WTC11 (cell line): Measurements from ENCODE around the gene AKT3. TPM values are rescaled to one million over a fixed set of nuclear protein-coding genes. Genes with fewer than 3 reads are reported as not detected.
A peak's percentile ranks its signal among the peaks of the same experiment; 100 is the strongest.

Source experiments
- ATAC-seq: fragments of 200-7000 bp; cut with Tn5 transposase; 2 replicates; pipeline ENCODE4 v1.10.0; 2021; ENCODE audit warnings: mild to moderate bottlenecking, moderate library complexity
- CTCF ChIA-PET: fragments of 300-600 bp; sonication (Branson Sonifier 250); formaldehyde crosslinking; loops from one replicate; lab custom pipeline; 2021; ENCODE audit warnings: antibody characterized with exemption; lab: Charles Lee
- POLR2A ChIA-PET: fragments of 350-600 bp; sonication (Branson Sonifier 250); formaldehyde crosslinking; loops from one replicate; lab custom pipeline; 2021; ENCODE audit warnings: antibody characterized with exemption; lab: Charles Lee
- DNase-seq: peaks from one replicate; pipeline ENCODE4 v3.0.0; 2021; ENCODE audit warnings: low spot score
- H3K27ac Mint-ChIP-seq: 2 replicates; pipeline ENCODE4 v1.8.0; 2021; ENCODE audit warnings: mixed read lengths
- H3K27me3 Mint-ChIP-seq: 2 replicates; pipeline ENCODE4 v1.8.0; 2021; ENCODE audit warnings: low read depth, mild to moderate bottlenecking, moderate library complexity, mixed read lengths
- H3K36me3 Mint-ChIP-seq: 2 replicates; pipeline ENCODE4 v1.8.0; 2021; ENCODE audit warnings: mixed read lengths
- H3K4me1 Mint-ChIP-seq: 2 replicates; pipeline ENCODE4 v1.8.0; 2022; ENCODE audit warnings: mixed read lengths
- H3K4me3 Mint-ChIP-seq: 2 replicates; pipeline ENCODE4 v1.8.0; 2021; ENCODE audit warnings: mild to moderate bottlenecking, moderate library complexity, mixed read lengths
- H3K9me3 Mint-ChIP-seq: 2 replicates; pipeline ENCODE4 v1.8.0; 2021; ENCODE audit warnings: mixed read lengths
- CREB1 ChIP-seq: sonication (generic); formaldehyde crosslinking; IDR thresholded peaks from 2 replicates; pipeline ENCODE4 v1.8.0; 2023; ENCODE audit warnings: mild to moderate bottlenecking, missing genetic modification reagents
- CREM ChIP-seq: sonication (generic); formaldehyde crosslinking; IDR thresholded peaks from 2 replicates; pipeline ENCODE4 v1.8.1; 2022; ENCODE audit warnings: mild to moderate bottlenecking, missing genetic modification reagents, moderate library complexity
- E2F4 ChIP-seq: sonication (generic); formaldehyde crosslinking; IDR thresholded peaks from 2 replicates; pipeline ENCODE4 v1.8.1; 2022; ENCODE audit warnings: low read depth, mild to moderate bottlenecking, moderate library complexity, missing genetic modification reagents, borderline replicate concordance
- EMX1 ChIP-seq: fragments of 250-450 bp; sonication (Bioruptor Pico); IDR thresholded peaks from 2 replicates; pipeline ENCODE4 v1.8.0; 2021; ENCODE audit warnings: mild to moderate bottlenecking
- GABPB1 ChIP-seq: sonication (generic); formaldehyde crosslinking; IDR thresholded peaks from 2 replicates; pipeline ENCODE4 v1.8.1; 2023; ENCODE audit warnings: mild to moderate bottlenecking, missing genetic modification reagents
- MYBL2 ChIP-seq: sonication (generic); formaldehyde crosslinking; IDR thresholded peaks from 2 replicates; pipeline ENCODE4 v1.8.1; 2023; ENCODE audit warnings: mild to moderate bottlenecking, moderate library complexity, missing genetic modification reagents
- NFATC4 ChIP-seq: fragments of 250-450 bp; sonication (Bioruptor Pico); IDR thresholded peaks from 2 replicates; pipeline ENCODE4 v1.9.0; 2021; ENCODE audit warnings: mild to moderate bottlenecking
- NR3C1 ChIP-seq: sonication (generic); formaldehyde crosslinking; conservative IDR thresholded peaks from 2 replicates; pipeline ENCODE4 v1.8.1; 2023; ENCODE audit warnings: low read depth, mild to moderate bottlenecking, missing genetic modification reagents
- RELA ChIP-seq: sonication (generic); formaldehyde crosslinking; IDR thresholded peaks from 2 replicates; pipeline ENCODE4 v1.8.1; 2022; ENCODE audit warnings: missing genetic modification reagents, mild to moderate bottlenecking, borderline replicate concordance
- SMAD4 ChIP-seq: sonication (generic); formaldehyde crosslinking; IDR thresholded peaks from 2 replicates; pipeline ENCODE4 v1.8.0; 2022; ENCODE audit warnings: mild to moderate bottlenecking, missing genetic modification reagents
- ZBTB21 ChIP-seq: sonication (generic); formaldehyde crosslinking; IDR thresholded peaks from 2 replicates; pipeline ENCODE4 v1.8.1; 2023; ENCODE audit warnings: mild to moderate bottlenecking, missing genetic modification reagents, borderline replicate concordance
- ZNF121 ChIP-seq: sonication (generic); formaldehyde crosslinking; IDR thresholded peaks from 2 replicates; pipeline ENCODE4 v1.8.0; 2023; ENCODE audit warnings: missing genetic modification reagents
- ZNF138 ChIP-seq: sonication (generic); formaldehyde crosslinking; conservative IDR thresholded peaks from 2 replicates; pipeline ENCODE4 v1.8.1; 2022; ENCODE audit warnings: mild to moderate bottlenecking, moderate library complexity, missing genetic modification reagents
- ZNF219 ChIP-seq: sonication (generic); formaldehyde crosslinking; IDR thresholded peaks from 2 replicates; pipeline ENCODE4 v1.8.0; 2023; ENCODE audit warnings: missing genetic modification reagents, mild to moderate bottlenecking, borderline replicate concordance
- ZNF232 ChIP-seq: sonication (generic); formaldehyde crosslinking; IDR thresholded peaks from 2 replicates; pipeline ENCODE4 v1.8.0; 2022; ENCODE audit warnings: mild to moderate bottlenecking, missing genetic modification reagents
- ZNF396 ChIP-seq: fragments of 250-450 bp; sonication (Bioruptor Pico); IDR thresholded peaks from 2 replicates; pipeline ENCODE4 v1.8.0; 2021; ENCODE audit warnings: mild to moderate bottlenecking, moderate library complexity, borderline replicate concordance
- ZNF671 ChIP-seq: fragments of 250-450 bp; sonication (Bioruptor Pico); IDR thresholded peaks from 2 replicates; pipeline ENCODE4 v1.8.0; 2021; ENCODE audit warnings: mild to moderate bottlenecking
- total RNA-seq: library from RNA; stranded (reverse); gene quantifications from 3 replicates; pipeline ENCODE4 v1.2.3, GENCODE V29; 2021
- TF ChIP-seq, protein P1 (sequence below): sonication (generic); formaldehyde crosslinking; IDR thresholded peaks from 2 replicates; pipeline ENCODE4 v1.8.1; 2022; ENCODE audit warnings: missing genetic modification reagents, borderline replicate concordance
- TF ChIP-seq, protein P2 (sequence below): sonication (generic); formaldehyde crosslinking; IDR thresholded peaks from 2 replicates; pipeline ENCODE4 v1.8.0; 2022; ENCODE audit warnings: mild to moderate bottlenecking, missing genetic modification reagents
- TF ChIP-seq, protein P3 (sequence below): sonication (generic); formaldehyde crosslinking; IDR thresholded peaks from 2 replicates; pipeline ENCODE4 v1.8.1; 2023; ENCODE audit warnings: mild to moderate bottlenecking, moderate library complexity, missing genetic modification reagents
- TF ChIP-seq, protein P4 (sequence below): fragments of 250-450 bp; sonication (Bioruptor Pico); IDR thresholded peaks from 2 replicates; pipeline ENCODE4 v1.8.0; 2021; ENCODE audit warnings: mild to moderate bottlenecking

AKT3 gene
- total RNA-seq, 1 experiment from 2014 or later: 38.5 TPM

DNA sequence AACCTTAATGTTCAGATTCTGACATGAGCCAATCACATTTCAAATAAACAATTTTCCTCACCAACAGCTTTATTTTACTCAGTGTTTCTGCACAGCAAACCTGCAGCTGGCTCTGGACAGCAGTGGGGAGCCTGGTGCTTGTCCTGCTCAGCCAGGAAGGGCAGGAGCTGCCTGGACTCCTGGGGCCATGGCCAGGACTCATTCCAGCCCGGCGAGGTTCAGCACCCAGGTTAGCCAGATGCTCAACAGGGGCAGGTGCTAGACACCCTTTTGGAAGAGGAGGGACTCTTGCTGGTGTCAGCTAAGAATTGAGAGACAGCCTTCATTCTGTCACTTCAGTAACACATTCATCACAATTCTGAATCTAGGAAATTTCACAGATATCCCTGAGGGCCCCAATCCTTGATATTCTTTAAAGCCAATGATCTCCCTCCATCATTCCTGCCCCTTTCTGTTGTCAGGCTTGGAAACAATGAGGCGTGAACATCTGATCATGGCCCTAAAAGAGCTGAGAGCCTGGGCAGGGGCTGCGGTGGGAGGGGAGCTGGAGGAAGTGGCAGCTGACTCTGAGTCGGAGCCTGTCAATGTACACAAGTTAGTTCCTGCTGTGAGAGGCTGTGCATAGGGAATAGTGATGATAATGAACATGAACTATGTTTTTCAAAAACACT, 342.9 kb downstream of the AKT3 start (continued):
- TF ChIP-seq, protein P1, sequence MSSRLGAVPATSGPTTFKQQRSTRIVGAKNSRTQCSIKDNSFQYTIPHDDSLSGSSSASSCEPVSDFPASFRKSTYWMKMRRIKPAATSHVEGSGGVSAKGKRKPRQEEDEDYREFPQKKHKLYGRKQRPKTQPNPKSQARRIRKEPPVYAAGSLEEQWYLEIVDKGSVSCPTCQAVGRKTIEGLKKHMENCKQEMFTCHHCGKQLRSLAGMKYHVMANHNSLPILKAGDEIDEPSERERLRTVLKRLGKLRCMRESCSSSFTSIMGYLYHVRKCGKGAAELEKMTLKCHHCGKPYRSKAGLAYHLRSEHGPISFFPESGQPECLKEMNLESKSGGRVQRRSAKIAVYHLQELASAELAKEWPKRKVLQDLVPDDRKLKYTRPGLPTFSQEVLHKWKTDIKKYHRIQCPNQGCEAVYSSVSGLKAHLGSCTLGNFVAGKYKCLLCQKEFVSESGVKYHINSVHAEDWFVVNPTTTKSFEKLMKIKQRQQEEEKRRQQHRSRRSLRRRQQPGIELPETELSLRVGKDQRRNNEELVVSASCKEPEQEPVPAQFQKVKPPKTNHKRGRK (CRISPR knock-in tag): no peak
- TF ChIP-seq E2F4 (CRISPR knock-in tag): no peak
- no peak for TF ChIP-seq ZNF138 (CRISPR knock-in tag)
- TF ChIP-seq CREB1 (CRISPR knock-in tag): no peak
- TF ChIP-seq ZNF396 (CRISPR knock-in tag): no peak
- no peak for TF ChIP-seq SMAD4 (CRISPR knock-in tag)
- TF ChIP-seq, all 79 proteins: peak for 0

- Mint-ChIP-seq H3K9me3 (no peaks in the 10 kb centered on the region), H3K4me3 (no peak overlapping the region), H3K27me3 (no peaks in the 10 kb centered on the region), H3K27ac (peak overlapping the region; percentile 10; the same call in 1 of the 2 replicates), H3K36me3 (peaks cover 12% of the 10 kb centered on the region), H3K4me1 (peaks cover 44% of the 10 kb centered on the region)
- CTCF ChIA-PET: interaction anchor here (0.6 to 1.7 kb wide), 2 partner anchors 31 to 157 kb away, joined by 3 read pairs; no protein-coding TSS in a partner anchor
- POLR2A ChIA-PET: no interaction called here
- peak; percentile 81 for TF ChIP-seq GABPB1 (CRISPR knock-in tag)
- TF ChIP-seq, protein P2, sequence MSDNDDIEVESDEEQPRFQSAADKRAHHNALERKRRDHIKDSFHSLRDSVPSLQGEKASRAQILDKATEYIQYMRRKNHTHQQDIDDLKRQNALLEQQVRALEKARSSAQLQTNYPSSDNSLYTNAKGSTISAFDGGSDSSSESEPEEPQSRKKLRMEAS (CRISPR knock-in tag): no peak
- DNase-seq (no peak), ATAC-seq (no peak)
Observed at GRCh38 chr1:243505986-243506689, 343.9 kb downstream of the AKT3 start.

DNA sequence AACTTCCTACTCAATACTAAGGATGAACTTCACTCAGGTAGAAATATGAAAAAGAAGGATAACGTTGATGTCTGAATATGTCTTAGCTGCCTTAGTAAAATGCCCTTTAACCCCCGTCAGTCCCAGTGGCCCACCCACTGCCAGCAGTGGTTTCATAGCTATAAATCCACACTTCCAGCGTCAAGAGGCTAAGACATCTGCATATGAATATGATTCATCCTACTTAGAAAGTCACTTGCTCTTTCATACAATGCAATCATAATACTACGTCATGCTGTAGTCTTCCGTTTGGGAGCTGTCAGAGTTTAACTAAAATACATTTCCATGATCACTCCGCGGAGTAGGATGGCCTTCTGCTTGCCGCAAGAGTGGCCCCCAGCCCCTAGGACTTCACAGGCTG, 346.9 kb downstream of the AKT3 start:
- Mint-ChIP-seq H3K36me3 (peaks cover 9% of the 10 kb centered on the region; the same call in 1 of the 2 replicates), H3K27ac (peak overlapping the region; percentile 43; the same call in 1 of the 2 replicates), H3K4me1 (peaks cover 64% of the 10 kb centered on the region), H3K27me3 (no peaks in the 10 kb centered on the region), H3K4me3 (no peak overlapping the region), H3K9me3 (no peaks in the 10 kb centered on the region)
- DNase-seq: no peak
- no peak for TF ChIP-seq NR3C1 (CRISPR knock-in tag)
- TF ChIP-seq ZNF232: no peak
- no peak for TF ChIP-seq CREM (CRISPR knock-in tag)
- ATAC-seq: no peak
- ChIA-PET POLR2A (no interaction called here), CTCF (interaction anchor here (1.2 kb wide), 1 partner anchor 12 kb away, joined by 5 read pairs; no protein-coding TSS in a partner anchor)

DNA sequence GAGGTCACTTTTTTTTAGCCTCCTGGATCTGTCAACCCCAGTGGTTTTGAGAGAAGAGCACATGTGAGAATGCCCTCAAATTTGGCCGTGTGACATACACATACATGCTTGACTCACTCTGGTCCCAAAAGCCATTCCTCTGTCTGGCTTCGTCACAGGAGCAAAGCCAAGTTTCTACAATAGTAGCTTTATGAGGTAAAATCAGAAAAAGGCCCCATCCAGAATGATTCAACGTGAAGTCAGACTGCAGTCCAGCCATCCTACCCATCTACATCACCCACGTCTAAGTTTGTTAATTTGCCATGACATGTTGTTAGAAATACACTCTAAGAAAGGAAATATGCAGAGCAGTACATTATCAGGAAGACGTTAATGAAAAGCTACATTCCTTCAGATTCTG, 349.0 kb downstream of the AKT3 start:
- CTCF ChIA-PET: interaction anchor here (1.1 kb wide), 1 partner anchor 9 kb away, joined by 3 read pairs; no protein-coding TSS in a partner anchor
- Mint-ChIP-seq H3K4me3 (no peak overlapping the region), H3K27me3 (no peaks in the 10 kb centered on the region), H3K36me3 (peaks cover 18% of the 10 kb centered on the region), H3K9me3 (no peaks in the 10 kb centered on the region), H3K27ac (no peak overlapping the region), H3K4me1 (peaks cover 59% of the 10 kb centered on the region)
- DNase-seq (no peak), ATAC-seq (no peak)
- POLR2A ChIA-PET: no interaction called here
- TF ChIP-seq ZBTB21 (CRISPR knock-in tag): no peak
- TF ChIP-seq RELA (CRISPR knock-in tag): no peak
- TF ChIP-seq ZNF219 (CRISPR knock-in tag): no peak
- no peak for TF ChIP-seq CREB1 (CRISPR knock-in tag)
- TF ChIP-seq, protein P3, sequence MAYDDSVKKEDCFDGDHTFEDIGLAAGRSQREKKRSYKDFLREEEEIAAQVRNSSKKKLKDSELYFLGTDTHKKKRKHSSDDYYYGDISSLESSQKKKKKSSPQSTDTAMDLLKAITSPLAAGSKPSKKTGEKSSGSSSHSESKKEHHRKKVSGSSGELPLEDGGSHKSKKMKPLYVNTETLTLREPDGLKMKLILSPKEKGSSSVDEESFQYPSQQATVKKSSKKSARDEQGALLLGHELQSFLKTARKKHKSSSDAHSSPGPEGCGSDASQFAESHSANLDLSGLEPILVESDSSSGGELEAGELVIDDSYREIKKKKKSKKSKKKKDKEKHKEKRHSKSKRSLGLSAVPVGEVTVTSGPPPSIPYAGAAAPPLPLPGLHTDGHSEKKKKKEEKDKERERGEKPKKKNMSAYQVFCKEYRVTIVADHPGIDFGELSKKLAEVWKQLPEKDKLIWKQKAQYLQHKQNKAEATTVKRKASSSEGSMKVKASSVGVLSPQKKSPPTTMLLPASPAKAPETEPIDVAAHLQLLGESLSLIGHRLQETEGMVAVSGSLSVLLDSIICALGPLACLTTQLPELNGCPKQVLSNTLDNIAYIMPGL (CRISPR knock-in tag): no peak
- no peak for TF ChIP-seq MYBL2
- TF ChIP-seq ZNF671 (CRISPR knock-in tag): no peak
- TF ChIP-seq NFATC4 (CRISPR knock-in tag): no peak
- TF ChIP-seq, protein P2 (CRISPR knock-in tag): no peak
- TF ChIP-seq EMX1 (CRISPR knock-in tag): no peak
- TF ChIP-seq, protein P4, sequence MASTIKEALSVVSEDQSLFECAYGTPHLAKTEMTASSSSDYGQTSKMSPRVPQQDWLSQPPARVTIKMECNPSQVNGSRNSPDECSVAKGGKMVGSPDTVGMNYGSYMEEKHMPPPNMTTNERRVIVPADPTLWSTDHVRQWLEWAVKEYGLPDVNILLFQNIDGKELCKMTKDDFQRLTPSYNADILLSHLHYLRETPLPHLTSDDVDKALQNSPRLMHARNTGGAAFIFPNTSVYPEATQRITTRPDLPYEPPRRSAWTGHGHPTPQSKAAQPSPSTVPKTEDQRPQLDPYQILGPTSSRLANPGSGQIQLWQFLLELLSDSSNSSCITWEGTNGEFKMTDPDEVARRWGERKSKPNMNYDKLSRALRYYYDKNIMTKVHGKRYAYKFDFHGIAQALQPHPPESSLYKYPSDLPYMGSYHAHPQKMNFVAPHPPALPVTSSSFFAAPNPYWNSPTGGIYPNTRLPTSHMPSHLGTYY (CRISPR knock-in tag): no peak
- no peak for TF ChIP-seq ZNF121
